ENCODE results near the gene STAT5A. TPM values are rescaled to one million over a fixed set of nuclear protein-coding genes. Genes with fewer than 3 reads are reported as not detected.

Gene STAT5A
- total RNA-seq, 1 experiment from 2014 or later, result 0.91 TPM

DNA sequence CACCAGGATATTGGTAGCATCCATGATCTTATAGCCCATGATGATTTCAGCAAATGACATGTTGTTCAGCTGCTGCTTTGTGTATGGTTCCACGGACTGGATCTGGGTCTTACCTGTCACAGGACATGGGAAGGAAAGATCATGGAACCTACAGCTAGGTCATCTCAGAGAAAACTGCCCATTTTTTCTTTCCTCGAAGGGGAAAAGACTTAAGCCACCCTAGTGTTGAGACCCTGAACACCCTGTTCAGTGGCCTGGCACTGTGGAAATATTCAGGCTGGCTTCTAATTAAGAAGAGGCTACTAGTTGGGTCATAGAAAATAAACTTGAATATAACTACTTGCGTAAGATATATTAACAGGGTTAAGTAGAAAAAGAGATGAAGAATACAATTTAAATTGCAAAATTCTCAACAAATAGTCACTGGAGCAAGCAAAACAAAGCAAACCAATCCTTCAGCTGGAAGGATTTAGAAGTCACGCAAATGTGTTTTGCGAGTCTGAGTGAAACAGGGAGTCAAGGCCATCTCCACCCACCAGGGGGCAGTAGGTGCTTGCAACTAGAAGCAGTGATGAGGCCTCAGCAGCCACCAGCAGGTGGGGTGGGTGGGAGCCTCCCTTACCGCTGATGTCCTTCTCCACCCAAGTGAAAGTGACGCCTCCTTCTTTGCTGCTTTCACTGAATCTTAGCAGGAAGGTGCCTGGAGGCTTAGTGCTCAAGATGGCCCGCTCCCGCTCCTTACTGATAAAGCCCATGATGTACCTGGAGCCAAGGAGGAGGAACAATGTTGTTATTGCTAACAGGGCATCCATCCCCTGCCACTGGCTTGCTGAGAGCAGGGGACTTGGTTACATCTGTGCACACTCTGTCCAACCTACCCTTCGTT lies 34.3 kb downstream of the STAT5A start:
- peaks cover 18 to 38% of the 10 kb centered on the region in 2 experiments for H3K4me1 ChIP-seq (ENCODE audit: control insufficient read depth in 1 of 2, insufficient read depth in 2 of 2, low read length in 2 of 2)
- H3K9me2 ChIP-seq (ENCODE audit: insufficient read depth), result no peaks in the 10 kb centered on the region
- H3K9ac ChIP-seq (ENCODE audit: low read length), result no peak overlapping the region
- H3K79me2 ChIP-seq (ENCODE audit: insufficient read depth, low read length), result no peaks in the 10 kb centered on the region
- H3K27me3 ChIP-seq (ENCODE audit: insufficient read depth, low read length), result no peaks in the 10 kb centered on the region
- no peak overlapping the region for H3K4me3 ChIP-seq (replicated peaks in 1 of 2; ENCODE audit: low read depth in 1 of 2, low read length in 2 of 2)
- peak; percentile 86 for ATAC-seq
- BruUV-seq (replicated peaks), result no TSS peak
- DNase-seq (ENCODE audit: low read depth, low spot score), result peak; percentile 85
- H3K9me3 ChIP-seq (ENCODE audit: control insufficient read depth in 1 of 2, insufficient read depth in 1 of 2, low read depth in 1 of 2, low read length in 2 of 2), result no peaks in the 10 kb centered on the region
- intact Hi-C loops (cut with micrococcal nuclease), result loop anchor here (1.0 to 2.0 kb wide), 3 partner anchors 84 to 205 kb away; no protein-coding TSS in a partner anchor
- ChIA-PET POLR2A (no interaction called here), CTCF (interaction anchor here (0.7 to 5.9 kb wide), 9 partner anchors 9 to 231 kb away, joined by 3 to 33 read pairs (median 4); partner anchors contain the start of gene STAT3), RAD21 (ENCODE audit: low non-redundant PET in 1 of 2, low total read pairs in 2 of 2, uncharacterized antibody in 2 of 2, unreplicated experiment in 2 of 2) (no interaction called here)
- no peak overlapping the region for H3K4me2 ChIP-seq (ENCODE audit: low read length)
- no peaks in the 10 kb centered on the region for H4K20me1 ChIP-seq (ENCODE audit: insufficient read depth)
- H3K27ac ChIP-seq (ENCODE audit: low read depth, low read length), result no peak overlapping the region
- H3K36me3 ChIP-seq (ENCODE audit: control insufficient read depth in 1 of 2, insufficient read depth in 2 of 2, low read length in 2 of 2), result peaks cover 7 to 12% of the 10 kb centered on the region in 2 experiments; a peak in 3 of 4 replicates
- no peak overlapping the region for H2AFZ ChIP-seq (ENCODE audit: low read depth, low read length, poor library complexity, severe bottlenecking)
- no peak for TF ChIP-seq SRF (IDR thresholded peaks at IDR 0.05; ENCODE audit: low read depth)
- TF ChIP-seq YY1 (IDR thresholded peaks at IDR 0.05; ENCODE audit: extremely low read depth, insufficient replicate concordance, low read depth, low read length), result peak; percentile 19
- TF ChIP-seq, protein P1, sequence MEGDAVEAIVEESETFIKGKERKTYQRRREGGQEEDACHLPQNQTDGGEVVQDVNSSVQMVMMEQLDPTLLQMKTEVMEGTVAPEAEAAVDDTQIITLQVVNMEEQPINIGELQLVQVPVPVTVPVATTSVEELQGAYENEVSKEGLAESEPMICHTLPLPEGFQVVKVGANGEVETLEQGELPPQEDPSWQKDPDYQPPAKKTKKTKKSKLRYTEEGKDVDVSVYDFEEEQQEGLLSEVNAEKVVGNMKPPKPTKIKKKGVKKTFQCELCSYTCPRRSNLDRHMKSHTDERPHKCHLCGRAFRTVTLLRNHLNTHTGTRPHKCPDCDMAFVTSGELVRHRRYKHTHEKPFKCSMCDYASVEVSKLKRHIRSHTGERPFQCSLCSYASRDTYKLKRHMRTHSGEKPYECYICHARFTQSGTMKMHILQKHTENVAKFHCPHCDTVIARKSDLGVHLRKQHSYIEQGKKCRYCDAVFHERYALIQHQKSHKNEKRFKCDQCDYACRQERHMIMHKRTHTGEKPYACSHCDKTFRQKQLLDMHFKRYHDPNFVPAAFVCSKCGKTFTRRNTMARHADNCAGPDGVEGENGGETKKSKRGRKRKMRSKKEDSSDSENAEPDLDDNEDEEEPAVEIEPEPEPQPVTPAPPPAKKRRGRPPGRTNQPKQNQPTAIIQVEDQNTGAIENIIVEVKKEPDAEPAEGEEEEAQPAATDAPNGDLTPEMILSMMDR (IDR thresholded peaks at IDR 0.05 in 2 of 3, conservative IDR thresholded peaks at IDR 0.05 in 1 of 3; ENCODE audit: borderline replicate concordance in 1 of 3, insufficient read depth in 1 of 3, low read depth in 2 of 3, low read length in 2 of 3), result peak; percentile 99 to 100 (median 100)
- peak; percentile 99 for TF ChIP-seq RAD21 (IDR thresholded peaks at IDR 0.05; ENCODE audit: low read depth)
- TF ChIP-seq POLR2AphosphoS5 (IDR thresholded peaks at IDR 0.05; ENCODE audit: low read depth, low read length), result 0 out of 2 replicates have a peak, but pooled peaks have one; percentile 25
- TF ChIP-seq TCF7L2 (IDR thresholded peaks at IDR 0.05; ENCODE audit: borderline replicate concordance, extremely low read depth, insufficient read depth, insufficient read length), result no peak
